ENCODE data around the gene ZNF106. TPM values are rescaled to one million over a fixed set of nuclear protein-coding genes. Genes with fewer than 3 reads are reported as not detected.

The ZNF106 gene
- polyA plus RNA-seq, 5 donors: 37.3 to 53.1 (median 46.1) TPM

DNA sequence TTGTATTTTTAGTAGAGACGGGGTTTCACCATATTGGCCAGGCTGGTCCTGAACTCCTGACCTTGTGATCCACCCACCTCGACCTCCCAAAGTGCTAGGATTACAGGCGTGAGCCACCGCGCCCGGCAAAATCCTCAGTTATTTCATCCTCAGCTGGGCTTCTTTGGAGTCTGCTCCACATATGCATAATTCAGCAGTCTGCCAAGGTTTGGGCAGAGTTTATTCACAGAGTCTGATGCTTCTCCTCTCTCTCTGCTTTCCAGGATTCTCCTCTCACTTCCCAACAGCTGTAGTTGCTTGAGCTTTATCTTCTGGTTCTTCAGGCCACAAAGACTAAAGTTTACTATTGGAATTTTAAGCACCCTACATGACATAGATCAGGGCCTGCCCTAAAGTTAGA, 8.2 kb downstream of the ZNF106 start:
- DNase-seq: no peak

DNA sequence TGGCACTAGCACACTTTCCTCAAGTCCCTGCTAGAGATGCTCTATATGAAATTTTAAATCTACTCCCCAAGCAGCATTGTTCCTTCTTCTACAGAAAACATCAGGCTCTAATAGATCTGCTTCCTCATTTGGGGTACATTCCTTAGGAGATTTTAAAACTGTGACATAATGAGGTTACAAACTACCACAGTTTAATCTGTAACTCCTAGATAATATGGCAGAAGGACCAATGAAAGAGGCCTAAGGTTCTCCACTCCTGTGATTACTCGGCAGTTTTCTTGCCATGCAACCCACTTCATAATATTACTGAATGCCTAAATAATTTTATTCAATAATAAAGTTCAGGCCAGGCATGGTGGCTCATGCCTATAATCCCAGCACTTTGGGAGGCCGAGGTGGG, 16.1 kb downstream of the ZNF106 start:
- no peak for DNase-seq

DNA sequence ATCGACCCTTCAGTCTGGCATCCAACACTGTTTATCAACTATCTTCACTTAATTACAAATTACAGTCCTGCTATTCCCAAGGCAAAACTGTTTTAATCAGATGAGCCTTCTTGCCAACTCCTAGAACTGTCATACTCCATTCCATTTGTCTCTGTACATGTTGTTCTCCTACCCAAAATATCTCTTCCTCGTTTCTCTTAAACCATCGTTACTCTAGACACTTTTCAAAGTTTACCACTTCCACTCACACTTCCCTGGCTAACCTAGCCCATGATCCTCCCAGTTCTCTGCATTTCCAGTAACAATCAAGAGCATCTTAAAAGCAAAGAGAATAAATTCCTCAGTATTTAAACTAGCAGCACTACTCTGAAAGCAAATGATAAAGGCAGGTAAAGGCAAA, 19.9 kb downstream of the ZNF106 start:
- DNase-seq: no peak

DNA sequence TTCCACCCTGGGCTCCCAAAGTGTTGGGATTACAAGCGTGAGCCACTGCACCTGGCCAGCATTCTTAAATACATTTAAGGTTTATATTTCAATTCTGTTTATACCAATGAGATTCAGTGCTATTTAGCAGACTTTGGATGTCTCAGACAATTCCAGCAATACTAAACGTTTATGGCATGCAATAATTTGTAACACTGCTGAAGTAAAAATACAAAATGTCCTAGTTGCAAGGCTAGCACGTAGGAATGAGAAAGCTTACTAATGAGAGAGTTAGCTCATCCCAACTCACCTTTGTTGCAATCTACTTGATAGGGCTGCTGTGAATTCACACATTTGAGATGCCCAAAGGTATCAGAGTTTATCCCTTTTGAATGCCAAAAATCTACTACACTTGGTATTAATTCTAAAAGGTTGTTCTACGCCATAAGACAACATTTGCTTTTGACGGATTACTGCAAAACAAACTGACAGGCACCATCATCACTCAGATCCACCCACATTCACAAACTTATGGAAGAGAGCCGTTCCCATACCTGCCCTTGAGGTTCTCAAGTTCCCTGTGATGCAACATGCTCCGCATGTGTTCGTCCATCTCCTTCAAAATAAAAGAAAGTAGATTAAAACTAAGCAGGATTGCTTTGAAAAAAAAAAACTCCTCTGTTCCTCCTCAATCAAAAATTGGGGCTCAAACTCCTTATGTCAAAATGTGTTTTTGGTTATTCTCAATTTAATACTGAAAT, 25.3 kb downstream of the ZNF106 start:
- no peak for DNase-seq

DNA sequence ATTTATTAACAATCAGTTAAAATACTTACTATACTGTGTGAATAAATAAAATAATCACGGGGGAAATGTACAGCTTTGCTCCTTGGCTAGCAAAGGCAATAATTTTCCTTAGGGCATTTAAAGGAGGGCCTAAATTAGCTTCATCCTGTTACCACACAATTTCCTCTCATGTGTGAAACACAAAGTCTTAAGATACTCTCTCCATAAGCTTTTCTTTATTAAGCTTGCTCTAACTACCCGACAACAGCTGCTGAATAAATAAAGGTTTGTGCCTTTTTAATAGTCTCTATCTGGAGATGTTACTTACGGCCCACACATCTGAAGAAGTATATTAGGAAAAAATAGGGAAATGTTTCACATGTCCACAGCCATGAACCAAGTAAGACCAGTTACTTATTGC, 29.7 kb downstream of the ZNF106 start:
- no peak for DNase-seq

DNA sequence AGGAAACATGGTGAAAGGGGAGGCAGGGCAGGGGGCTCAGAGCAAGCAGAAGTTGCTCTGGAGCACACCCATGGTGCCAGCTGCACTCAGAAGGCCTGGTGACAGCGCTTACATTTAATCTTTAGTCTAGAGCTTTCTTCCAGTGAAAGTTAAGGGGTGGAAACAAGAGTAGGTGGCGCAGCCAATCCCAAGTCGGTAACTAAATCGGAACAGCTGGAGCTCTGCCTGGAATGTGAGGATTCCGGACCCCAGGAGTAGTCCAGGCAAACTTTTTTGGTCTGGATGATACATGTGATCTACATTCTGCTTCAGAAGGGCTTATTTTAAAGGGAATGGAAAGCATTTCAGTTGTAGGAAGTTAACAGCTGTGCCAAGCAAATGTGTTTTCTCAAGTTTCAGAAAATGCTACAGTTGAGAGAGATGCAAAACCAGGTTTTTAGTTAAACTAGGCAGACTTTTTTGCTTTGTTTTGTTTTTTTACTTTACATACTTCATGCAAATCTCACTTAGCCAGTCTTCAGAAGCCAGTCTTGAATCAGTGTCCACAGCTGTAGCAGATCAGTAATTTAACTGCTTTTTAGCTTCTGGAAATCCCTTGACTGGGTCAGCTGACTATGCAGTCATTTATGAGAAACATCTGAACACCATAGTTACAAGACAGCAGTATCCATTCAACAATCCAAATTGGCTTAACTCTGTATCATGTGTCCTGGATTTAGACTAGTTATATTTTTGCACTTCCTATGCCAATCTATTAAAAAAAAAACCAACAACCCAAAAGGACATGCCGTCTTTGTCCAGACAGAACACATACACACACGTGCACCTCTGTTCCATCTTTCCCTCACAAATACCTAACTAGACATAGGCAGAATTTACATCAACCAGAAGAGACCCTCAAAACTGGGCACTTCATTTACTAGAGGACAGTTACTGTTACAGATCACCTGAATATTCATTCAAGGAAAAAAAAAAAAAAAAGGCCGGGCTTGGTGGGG, 33.2 kb downstream of the ZNF106 start:
- DNase-seq: peak; percentile 89 to 93

DNA sequence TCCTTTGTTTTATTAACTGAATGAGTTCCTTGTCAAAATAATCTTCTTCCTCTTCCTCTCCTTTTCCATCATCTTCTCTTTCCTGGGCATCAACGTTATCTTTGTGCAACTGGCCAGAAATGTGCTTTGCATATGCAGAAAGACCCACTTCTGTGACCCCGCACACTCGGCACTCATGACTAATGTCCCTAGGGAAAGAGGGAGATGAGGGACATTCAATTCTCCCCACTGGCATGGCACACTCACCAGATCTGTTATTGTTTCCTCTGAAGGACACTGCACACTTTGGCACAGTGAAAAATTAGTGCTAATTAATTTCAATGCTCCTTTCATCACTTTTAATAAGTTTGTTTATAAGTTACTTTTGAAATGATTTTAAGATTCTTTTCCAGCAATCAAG, 34.0 kb downstream of the ZNF106 start:
- no peak for DNase-seq

DNA sequence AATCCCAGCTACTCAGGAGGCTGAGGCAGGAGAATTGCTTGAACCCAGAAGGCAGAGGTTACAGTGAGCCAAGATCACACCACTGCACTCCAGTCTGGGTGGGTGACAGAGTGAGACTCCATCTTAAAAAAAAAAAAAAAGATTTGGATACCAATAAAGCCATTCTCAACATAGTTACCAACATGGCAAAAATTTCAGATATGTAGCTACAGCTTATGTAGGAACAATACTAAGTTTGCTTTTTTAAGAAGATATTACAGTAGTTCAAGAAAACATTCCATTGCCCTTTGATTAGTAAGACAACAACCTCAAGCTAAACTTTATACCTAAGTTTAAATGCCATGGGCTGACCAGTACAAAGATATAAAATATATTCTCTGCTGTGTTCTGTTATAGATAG, 34.4 kb downstream of the ZNF106 start:
- no peak for DNase-seq

DNA sequence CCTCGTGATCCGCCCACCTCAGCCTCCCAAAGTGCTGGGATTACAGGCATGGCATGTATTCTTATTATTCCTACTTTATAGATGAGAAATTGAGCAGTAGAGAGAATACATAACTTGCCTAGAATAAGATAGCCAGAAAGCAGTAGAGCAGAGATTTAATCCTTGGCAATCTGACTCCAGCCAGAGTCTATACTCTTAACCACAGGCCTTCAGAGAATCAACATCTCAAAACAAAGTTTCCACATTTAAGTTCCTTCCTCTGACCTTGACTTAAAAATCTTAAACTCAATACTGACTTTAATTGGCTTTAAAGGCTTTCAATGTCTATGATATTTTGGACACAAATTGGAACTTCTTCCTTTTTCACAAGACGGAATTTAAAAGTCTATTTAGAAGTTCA, 37.1 kb downstream of the ZNF106 start:
- DNase-seq: no peak

DNA sequence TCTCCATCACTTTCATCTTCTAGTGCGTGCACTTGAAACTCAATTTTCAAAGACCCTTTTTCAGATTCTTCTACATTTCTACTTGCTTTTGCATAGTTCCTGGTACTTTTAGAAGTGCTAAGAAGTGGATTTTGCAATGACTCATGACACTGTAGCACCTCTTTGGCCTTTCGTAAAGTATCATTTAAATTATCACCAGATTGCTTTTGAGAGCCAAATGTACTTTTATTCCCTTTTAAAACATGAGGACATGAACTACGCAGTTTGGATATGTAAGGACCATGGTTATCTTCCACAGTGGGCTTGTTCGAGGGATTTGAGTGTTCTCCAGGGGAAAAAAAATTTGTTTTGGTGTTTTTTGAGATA, 40.5 kb downstream of the ZNF106 start:
- DNase-seq: no peak

DNA sequence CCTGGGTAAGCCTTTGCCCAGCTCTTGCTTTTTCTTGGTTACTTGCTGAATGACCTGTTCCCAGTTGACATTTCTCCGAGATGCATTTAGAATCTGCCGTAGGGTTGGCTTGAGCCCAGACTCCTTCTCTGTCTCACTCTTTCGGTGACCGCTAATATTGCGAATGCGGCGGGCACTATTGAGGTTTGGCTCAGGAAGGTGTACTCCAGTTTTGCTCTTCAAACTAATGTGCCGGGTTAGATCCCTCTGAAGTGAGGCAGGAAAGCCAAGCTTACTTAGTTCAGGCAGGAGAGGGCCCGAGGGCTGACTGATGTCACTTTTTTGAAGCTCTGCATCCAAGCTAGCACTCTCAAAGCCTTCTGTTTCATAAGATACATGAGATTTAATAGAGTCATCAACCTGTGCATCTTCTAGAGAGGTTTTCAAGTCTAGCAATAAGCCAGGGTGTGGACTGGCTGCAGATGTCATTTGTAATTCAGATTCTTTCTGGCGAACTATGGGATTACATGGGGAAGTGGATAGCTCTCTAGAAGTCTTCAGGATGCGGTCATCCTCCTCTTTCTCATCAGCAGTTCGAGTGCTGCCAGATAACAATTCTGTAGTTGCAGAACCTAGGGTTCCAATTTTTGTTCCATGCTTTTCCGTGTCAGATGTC, 41.0 kb downstream of the ZNF106 start:
- no peak for DNase-seq

DNA sequence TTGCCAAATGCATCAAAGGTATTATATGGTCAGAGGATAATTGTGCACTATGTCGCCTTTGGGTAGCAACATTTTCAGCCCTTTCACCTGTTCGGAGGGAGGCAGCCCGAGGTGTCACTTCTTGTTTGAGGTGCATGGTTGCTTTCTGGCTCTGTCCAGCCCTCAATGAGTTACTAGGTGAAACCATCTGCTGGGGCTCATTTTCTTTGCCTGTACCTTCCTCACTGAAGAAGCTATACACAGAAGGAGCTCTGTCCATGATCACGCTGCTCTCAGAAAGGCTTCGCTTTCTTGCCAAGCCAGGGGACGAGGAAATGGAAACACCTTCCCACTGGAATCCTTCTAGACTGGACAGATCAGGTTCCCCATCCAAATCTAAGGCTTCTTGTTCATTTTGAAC, 42.7 kb downstream of the ZNF106 start:
- no peak for DNase-seq

DNA sequence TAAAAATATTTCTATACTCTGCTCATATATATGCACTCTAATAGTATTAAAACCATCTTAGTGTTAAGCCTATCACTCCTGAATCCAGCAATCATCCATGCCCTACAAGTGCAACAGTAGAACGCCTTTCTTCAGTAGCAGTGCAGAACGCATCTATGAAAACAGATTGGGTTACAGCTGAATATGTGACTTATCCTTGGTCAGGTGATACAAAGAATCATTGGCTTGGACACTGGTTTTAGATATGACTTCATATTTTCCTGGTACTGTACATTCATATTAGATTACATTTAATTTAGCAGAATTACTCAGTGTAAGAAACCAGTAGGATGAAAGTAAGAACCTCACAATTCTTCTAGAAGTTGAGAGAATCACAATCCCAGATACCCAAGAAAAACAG, 43.3 kb downstream of the ZNF106 start:
- DNase-seq: no peak

DNA sequence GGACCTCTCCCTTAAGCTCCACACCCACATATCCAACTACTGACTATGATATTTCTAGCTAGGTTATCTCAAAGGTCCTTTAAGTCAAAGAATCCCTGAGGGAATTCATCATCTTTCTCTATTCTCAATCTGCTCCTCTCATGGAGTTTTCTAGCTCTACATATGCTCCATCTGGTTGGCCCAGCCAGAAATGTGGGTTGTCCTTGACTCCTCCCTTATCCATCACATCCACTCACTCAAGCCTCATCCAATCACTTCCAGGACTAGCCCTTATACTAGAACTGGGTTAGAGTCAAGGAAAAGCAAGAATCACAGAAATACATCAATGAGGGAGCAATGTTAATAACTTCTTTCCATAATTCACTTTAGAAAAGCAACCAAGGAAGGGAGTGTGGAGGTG, 45.4 kb downstream of the ZNF106 start:
- no peak for DNase-seq

DNA sequence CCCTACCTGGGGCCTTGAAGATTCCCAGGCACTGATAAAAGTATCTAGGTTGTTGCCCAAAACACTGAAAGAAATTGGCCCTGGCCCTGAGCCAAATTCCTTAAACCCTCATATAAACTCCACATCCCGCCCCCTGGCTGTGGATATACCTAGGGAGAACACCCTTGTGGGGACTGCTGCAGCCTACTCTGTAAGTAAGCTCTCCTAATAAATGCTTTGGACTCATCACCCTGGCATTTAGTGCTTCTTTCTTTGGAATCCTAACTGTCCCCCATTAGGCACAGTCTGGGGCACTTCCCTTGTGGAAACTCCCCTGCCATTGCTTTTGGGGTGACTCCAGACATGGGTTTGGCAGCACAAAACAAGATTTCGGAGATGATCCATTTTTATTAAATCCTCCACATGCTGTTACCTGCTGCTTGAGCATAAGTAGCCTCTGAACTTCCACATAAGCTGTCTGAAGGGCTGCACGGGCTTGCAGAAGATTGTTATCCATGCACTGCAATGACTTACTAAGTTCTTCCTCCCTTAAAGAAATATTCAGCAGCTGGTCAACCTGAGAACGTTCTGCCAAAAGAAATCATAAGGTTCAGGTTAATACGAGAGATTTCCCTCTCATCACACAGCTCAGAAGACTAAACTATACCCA, 46.4 kb downstream of the ZNF106 start:
- DNase-seq: no peak

DNA sequence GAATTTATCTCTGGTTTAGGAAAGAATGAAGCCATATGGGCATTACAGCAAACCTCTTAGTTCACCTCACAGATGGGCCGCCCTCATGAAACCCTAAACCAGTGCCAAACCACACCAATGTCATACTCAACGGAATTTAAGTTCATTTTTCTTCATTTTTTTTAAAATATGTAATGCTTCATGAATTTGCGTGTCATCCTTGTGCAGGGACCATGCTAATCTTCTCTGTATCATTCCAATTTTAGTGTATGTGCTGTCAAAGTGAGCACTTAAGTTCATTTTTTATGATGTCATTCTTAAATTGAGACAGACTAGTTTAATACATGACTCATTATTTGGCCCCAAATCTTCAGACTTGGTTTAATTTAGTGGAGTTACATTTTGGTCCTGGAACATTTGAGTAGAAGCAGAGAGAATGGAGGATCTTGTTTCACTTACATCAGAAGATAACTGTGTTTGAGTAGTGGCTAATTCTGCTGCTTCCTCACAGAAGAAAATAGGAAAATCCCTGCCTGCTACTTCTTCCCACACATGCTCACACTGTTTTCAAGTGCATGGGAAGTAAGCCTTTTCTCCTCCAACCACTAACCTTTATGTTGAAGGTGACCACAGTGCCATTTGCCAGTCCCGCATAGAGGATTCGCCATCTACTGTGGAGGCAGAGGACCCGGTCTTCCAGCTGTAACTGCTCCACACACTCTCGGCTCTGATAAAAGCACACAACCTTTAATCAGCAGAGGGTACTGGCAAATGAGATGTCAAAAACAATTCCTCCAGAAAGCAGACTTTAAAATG, 63.3 kb downstream of the ZNF106 start:
- no peak for DNase-seq

DNA sequence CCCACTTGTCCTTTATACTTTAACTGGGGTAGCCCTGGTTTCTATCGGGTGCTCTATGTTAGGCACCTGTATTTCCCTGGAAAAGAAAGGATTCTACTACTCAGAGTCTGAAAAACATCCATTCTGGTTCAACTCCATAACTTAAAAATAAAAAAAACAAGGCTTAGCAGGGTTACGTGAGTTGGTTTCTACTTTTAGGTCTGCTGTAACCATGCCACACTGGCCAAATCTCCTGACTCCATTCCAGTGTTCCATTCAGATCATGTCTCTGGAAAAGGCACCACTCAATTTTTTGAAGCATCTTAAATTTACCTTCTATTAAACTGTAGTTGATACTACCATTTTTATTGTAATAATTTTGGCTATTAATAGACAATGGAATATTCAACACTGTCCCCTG, 69.6 kb downstream of the ZNF106 start:
- DNase-seq: no peak

DNA sequence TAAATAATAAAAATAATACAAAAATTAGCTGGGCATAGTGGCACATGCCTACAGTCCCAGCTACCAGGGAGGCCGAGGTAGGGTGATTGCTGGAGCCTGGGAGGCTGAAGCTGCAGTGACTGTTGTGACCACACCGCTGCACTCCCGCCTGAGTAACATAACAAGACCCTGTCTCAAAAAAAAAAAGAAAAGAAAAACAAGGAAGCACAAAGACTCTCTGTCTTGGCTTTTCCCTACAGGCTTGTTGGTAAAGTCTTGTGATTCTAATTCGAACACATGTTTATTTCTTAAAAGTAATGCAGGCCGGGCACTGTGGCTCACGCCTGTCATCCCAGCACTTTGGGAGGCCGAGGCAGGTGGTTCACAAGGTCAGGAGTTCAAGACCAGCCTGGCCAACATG, 71.6 kb downstream of the ZNF106 start:
- no peak for DNase-seq

DNA sequence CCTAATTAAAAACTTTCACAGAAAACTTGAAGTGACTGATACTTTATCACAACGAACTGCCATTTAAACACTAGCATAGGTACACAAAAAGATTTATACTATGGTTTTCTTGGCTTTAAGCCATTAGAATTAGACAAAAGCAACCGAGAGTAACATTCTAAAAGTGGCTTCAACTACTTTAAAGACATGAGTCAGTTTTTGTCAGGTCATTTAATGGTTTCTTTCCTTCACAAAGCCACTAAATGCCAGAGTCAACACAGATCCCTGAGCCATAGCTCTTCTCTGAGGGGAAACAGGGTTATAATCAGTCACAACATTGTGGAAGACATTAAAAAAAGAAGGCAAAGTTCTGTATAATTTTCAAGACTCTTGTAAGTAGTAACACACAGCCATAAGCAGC, 77.0 kb downstream of the ZNF106 start:
- no peak for DNase-seq

DNA sequence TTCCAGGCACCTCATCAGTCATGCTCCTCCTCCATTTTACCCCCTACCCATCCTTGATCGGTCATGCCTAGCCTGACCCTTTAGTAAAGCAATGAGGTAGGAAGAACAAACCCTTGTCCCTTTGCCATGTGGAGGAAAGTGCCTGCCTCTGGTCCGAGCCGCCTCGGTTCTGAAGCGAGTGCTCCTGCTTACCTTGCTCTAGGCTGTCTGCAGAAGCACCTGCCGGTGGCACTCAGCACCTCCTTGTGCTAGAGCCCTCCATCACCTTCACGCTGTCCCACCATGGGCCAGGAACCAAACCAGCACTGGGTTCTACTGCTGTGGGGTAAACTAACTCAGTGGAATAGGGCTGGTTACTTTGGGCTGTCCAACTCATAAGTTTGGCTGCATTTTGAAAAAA, 79.1 kb downstream of the ZNF106 start:
- no peak for DNase-seq

DNA sequence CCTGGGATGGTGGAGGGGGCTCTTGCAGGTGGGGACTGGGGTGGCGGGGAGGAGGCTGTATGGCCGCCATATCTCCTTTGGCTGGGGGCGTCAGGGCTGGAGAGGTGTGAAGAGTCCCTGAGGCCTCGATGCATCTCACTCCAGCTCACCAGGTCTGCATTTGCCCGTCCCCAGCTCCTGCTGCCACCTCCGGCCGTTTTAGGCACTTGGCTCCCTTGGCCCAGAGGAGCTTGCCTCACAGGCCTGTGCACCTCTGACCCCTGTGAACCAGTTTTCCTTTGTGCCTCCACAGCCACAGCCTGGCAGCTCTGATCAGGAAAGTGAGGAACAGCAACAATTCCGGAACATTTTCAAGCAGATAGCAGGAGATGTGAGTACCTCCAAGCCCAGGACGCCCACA, 81.9 kb downstream of the ZNF106 start:
- DNase-seq: no peak

Data from right lung (tissue), 5 donors.